Activated CD8-positive, alpha-beta memory T cell treated with anti-CD3 and anti-CD28 coated beads for 4 hours (primary cell): ENCODE measurements around the gene UPK3BL2.
"Not testable (repeated sequence)": the region's sequence is repeated elsewhere in the genome, so short reads cannot be mapped to it uniquely, and the experiment has no call there.

Experiments used
- DNase-seq, 2 donors: peaks; one replicate each; pipeline ENCODE4 v3.0.0-alpha.2; 2020; ENCODE audit warnings: low read depth in 2 of 2

UPK3BL2 gene

DNA sequence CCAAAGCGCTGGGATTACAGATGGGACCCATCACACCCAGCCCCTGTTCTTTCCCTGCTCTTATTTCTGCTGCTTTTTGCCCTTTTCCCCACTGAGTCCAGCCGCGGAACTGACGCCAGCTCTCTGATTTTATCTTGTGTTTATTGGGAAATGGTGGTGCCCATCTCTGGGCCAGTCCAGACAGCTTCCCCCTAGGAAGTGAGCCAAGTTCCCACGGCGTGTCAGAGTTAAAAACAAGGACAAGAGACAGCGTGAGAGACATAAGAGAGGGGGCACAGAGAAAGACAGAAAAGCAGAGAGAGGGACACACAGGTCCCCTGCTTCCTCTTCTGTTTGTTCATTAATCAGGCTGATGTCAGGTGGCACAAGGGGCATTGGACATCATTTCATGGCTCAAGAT lies 11.9 kb downstream of the UPK3BL2 start:
- DNase-seq = not testable (repeated sequence)

GRCh38 chr7:102527822-102528793 lies 15.4 kb downstream of the UPK3BL2 start:
- not testable (repeated sequence) for DNase-seq

DNA sequence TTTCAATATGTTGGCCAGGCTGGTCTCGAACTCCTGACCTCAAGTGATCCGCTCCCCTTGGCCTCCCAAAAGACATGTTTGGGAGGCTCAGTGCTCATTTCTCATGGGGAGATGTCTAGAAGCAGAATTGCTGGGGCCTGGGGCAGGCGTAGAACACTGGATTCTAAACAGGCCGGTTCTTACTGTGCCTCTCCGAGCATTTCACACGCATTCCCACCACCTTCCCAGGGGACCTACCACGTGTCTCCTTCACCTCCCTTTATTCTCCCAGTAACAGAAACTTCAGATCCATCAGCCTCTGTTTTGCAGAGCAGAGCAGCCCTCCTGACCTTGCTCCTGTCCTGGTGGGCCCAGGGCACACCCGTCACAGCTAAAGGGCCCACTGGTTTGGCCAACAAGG lies 16.3 kb downstream of the UPK3BL2 start:
- DNase-seq = not testable (repeated sequence)

DNA sequence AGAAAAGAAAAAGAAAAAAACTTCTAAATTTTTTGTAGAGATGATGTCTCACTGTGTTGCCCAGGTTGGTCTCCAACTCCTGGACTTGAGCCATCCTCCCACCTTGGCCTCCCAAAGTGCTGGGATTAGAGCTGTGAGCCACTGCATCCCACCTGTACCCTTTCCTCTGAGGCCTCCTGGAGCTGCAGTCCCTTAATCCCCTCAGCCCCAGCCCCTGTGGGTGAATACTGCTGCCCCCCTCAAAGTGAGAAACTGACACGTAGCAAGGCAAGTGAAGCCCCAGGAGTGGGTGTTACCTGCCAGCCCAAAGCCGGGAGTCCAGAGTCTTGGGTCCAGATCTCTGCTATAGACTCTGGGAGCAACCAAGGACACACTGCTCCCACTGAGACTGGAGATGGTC lies 18.7 kb downstream of the UPK3BL2 start:
- DNase-seq = not testable (repeated sequence)

- DNase-seq = not testable (repeated sequence)
Observed at GRCh38 chr7:102520797-102521196, 22.7 kb downstream of the UPK3BL2 start.

GRCh38 chr7:102517550-102518147 lies 25.8 kb downstream of the UPK3BL2 start, which contains the start of gene RASA4B:
Gene RASA4B, minus strand, starts transcription at chr7:102517777. Its CDS starts 67 bp downstream, at chr7:102517710.
- DNase-seq = not testable (repeated sequence)

DNA sequence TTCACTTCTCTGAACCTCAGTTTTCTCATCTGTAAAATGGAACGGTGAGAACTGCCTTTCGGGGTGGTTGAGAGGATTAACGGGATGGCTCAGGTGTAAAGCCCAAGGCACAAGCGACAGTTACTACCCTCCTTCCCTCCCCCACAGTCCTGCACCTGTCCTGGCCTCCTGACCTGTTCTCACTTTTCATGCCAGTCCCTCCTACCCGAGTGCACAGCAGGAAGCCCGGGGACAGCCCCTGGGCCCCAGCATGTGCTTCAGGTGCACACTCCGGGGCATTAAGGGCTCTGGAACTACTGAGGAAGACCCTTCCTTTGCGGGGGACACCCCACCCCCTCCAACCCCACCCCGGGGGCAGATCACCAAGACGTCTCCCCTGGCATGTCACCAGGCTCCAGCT lies 26.5 kb downstream of the UPK3BL2 start:
- not testable (repeated sequence) for DNase-seq

DNA sequence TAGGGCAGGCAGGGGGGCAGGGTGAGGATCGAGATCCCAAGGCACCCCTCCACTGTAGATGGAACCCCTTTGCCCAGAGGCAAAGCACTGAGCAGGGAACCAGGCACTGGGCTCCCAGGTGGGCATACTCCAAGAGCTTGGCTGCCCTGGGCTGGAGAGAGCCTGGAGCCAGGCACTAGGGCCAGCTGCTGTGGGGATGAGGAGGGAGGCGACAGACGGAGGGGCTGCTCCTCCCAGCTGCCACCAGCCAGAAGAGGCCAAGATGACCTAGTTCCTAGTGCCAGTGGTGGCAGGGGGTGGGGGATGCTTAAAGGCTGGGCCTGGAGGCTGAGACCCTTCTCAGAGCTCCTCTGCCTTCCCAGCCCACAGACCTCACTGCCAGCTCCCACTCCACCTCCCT lies 27.6 kb downstream of the UPK3BL2 start:
- DNase-seq = not testable (repeated sequence)

GRCh38 chr7:102514881-102515721 lies 28.4 kb downstream of the UPK3BL2 start:
- DNase-seq = not testable (repeated sequence)

GRCh38 chr7:102512642-102513221 lies 30.8 kb downstream of the UPK3BL2 start:
- not testable (repeated sequence) for DNase-seq

GRCh38 chr7:102511860-102512522 lies 31.5 kb downstream of the UPK3BL2 start:
- DNase-seq = not testable (repeated sequence)

DNA sequence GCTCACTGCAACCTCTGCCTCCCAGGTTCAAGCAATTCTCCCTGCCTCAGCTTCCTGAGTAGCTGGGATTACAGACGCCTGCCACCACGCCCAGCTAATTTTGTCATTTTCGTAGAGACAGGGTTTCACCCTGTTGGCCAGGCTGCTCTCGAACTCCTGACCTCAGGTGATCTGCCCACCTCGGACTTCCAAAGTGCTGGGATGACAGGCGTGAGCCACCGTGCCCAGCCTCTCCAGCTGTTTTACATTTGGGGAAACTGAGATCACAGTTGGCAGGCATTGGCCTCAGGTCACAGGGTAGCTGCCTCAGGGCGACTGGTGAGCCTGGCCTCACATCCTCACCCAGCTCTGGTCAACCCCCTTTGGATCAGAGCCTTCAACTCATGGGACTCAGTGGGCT lies 32.9 kb downstream of the UPK3BL2 start:
- not testable (repeated sequence) for DNase-seq

- not testable (repeated sequence) for DNase-seq
Observed at GRCh38 chr7:102507410-102508088, 35.9 kb downstream of the UPK3BL2 start.

DNA sequence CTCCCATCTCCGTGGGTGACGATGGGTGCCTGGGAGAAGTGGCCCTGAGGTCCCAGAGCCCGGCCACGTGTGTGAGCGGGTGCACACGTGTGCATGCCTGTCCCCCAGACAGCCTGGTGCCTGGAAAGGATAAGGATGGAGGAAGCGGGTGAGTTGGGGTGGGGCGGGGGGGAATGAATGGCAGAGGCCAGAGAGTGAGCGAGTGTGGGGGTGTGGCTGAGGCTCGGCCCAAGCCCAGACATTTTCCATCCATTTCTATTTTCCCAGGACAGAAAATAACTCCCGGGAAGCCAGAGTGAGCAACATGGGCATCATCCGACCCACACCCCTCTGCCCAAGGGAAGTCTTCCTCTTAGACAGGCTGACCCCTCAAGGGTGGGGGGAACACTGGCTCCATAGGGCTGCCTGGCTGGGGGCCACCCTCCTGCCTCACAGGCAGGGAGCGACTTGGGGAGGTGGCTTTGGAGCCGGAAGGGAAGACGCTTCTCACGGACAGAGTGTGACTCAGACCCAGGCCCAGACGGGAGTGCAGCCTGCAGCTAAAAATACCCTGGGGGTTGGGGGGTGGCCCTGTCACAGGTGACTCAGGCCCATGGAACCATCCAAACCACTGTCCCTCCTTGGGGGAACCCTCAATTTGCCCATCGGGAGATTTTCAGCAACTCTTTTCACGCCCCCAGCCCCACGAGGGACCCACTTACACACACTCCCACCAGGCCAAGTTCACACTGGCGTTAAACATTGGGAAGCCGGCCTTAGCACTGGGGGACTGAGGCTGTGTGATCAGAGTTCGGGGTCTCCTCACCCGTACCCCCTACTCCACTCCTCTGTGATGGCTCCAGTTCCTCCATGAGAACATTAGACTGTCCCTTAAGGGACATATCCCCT lies 38.0 kb downstream of the UPK3BL2 start:
- DNase-seq = not testable (repeated sequence)

DNA sequence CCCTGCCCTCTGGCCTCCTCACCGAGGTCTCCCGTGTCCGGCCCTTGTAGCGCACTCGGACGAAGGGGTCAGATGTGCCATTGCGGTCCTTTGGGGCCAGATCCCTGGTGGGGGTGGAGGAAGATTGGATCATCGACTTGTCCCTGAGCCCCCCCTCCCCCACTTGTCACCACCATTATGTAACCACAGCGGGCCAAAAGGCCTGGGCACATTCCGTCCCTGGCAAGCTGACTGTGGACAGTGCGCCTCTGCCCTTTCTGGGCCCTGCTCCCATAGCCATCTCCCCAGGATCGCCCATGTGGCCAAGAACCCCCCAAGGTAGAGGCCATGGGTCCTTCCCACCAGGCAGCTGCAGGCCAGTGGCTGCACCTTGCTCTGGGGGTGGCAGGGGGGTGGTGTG lies 40.4 kb downstream of the UPK3BL2 start:
- not testable (repeated sequence) for DNase-seq

- DNase-seq = not testable (repeated sequence)
Observed at GRCh38 chr7:102498321-102498720, 45.2 kb downstream of the UPK3BL2 start.

DNA sequence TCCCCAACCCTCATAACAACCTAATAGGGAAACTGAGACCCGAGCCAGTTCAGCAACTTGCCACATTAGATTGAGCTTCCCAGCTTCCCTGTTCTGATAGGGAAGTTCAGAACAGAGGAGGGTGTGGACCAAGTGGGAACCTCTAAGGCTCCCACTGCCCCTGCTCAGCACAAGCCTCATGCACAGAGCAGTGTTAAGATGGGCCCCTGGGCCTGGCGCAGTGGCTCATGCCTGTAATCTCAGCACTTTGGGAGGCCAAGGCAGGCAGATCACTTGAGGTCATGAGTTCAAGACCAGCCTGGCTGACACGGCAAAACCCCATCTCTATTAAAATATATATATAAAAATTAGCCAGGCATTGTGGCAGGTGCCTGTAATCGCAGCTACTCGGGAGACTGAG lies 46.2 kb downstream of the UPK3BL2 start:
- not testable (repeated sequence) for DNase-seq

- DNase-seq = not testable (repeated sequence)
Observed at GRCh38 chr7:102496861-102497260, 46.6 kb downstream of the UPK3BL2 start.
